Tibial nerve (tissue), 4 donors: ENCODE results near the gene DYRK1B.

Experiments
- EP300 ChIP-seq, 2 donors: sonication (generic); formaldehyde crosslinking; IDR thresholded peaks; one replicate each; pipeline ENCODE4 v1.6.1; 2017; ENCODE audit warnings: antibody characterized with exemption in 2 of 2, mild to moderate bottlenecking in 1 of 2
- POLR2A ChIP-seq, 2 donors: fragments of 450-650 bp; IDR thresholded peaks; one replicate each; pipeline ENCODE4 v1.6.1; 2017; ENCODE audit warnings: antibody characterized with exemption in 2 of 2, mild to moderate bottlenecking in 2 of 2, moderate library complexity in 2 of 2
- TF ChIP-seq, protein P1 (sequence below), 5 experiments: fragments of 200-600 bp in 3 of 5; fragments of 450-650 bp in 2 of 5; sonication (generic) in 3 of 5; IDR thresholded peaks; one replicate each; pipeline ENCODE4 v1.5.1; 2016 to 2019; ENCODE audit warnings: antibody characterized with exemption in 5 of 5, mild to moderate bottlenecking in 3 of 5, moderate library complexity in 2 of 5

DNA sequence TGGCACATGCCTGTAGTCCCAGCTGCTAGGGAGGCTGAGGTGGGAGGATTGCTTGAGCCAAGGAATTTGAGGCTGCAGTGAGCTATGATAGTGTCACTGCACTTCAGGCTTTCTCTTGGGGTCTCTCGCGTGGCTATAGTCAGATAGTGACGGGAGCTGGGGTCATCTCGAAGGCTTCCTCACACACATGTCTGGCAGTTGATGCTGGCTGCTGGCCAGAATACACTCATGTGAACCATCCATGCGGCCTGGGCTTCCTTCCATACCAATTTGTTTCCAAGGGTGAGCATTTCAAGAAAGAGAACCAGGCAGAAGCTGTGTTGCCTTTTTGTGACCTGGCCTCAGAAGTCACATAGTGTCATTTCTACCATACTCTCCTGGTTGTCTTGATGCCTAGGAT lies 28.9 kb downstream of the DYRK1B start:
- TF ChIP-seq EP300 (IDR thresholded peaks at IDR 0.05) (no peak), POLR2A (IDR thresholded peaks at IDR 0.05) (no peak)
- TF ChIP-seq, protein P1, sequence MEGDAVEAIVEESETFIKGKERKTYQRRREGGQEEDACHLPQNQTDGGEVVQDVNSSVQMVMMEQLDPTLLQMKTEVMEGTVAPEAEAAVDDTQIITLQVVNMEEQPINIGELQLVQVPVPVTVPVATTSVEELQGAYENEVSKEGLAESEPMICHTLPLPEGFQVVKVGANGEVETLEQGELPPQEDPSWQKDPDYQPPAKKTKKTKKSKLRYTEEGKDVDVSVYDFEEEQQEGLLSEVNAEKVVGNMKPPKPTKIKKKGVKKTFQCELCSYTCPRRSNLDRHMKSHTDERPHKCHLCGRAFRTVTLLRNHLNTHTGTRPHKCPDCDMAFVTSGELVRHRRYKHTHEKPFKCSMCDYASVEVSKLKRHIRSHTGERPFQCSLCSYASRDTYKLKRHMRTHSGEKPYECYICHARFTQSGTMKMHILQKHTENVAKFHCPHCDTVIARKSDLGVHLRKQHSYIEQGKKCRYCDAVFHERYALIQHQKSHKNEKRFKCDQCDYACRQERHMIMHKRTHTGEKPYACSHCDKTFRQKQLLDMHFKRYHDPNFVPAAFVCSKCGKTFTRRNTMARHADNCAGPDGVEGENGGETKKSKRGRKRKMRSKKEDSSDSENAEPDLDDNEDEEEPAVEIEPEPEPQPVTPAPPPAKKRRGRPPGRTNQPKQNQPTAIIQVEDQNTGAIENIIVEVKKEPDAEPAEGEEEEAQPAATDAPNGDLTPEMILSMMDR (IDR thresholded peaks at IDR 0.05), result no peak
